Measurements from ENCODE around the gene TRABD. TPM values are rescaled to one million over a fixed set of nuclear protein-coding genes. Genes with fewer than 3 reads are reported as not detected.

The TRABD gene
- polyA plus RNA-seq, 4 donors: 16.8 to 34.6 (median 28.6) TPM

- no peak for DNase-seq (ENCODE audit: low read depth in 4 of 4, low spot score in 2 of 4)
Measured at GRCh38 chr22:50184902-50185374, 775 bp upstream of the TRABD start.

DNA sequence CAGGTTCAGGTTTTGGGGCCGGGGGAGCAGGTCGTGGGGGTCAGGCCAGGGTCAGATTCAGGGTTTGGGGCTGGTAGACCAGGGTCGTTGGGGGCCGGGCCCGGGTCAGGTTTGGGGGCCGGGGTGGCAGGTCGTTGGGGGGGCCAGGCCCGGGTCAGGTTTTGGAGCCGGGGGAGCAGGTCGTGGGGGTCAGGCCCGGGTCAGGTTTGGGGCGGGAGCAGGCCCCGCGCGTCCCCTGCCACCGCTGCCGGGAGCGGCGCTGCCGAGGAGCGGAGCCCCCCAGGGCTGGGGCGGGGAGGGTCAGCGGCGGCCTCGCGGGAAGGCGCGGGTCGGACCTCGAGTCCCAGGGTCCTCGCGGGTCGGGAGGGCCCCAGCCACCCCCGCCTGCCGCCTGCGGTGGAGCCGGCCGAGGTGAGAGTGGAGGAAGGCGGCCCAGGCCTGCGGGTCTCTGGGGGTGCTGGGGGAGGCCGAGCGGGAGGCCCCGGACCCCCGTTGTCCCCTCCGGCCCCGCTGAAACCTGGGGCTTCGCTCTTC, 535 bp downstream of the TRABD start:
- no peak for DNase-seq (ENCODE audit: low read depth in 4 of 4, low spot score in 2 of 4)

DNA sequence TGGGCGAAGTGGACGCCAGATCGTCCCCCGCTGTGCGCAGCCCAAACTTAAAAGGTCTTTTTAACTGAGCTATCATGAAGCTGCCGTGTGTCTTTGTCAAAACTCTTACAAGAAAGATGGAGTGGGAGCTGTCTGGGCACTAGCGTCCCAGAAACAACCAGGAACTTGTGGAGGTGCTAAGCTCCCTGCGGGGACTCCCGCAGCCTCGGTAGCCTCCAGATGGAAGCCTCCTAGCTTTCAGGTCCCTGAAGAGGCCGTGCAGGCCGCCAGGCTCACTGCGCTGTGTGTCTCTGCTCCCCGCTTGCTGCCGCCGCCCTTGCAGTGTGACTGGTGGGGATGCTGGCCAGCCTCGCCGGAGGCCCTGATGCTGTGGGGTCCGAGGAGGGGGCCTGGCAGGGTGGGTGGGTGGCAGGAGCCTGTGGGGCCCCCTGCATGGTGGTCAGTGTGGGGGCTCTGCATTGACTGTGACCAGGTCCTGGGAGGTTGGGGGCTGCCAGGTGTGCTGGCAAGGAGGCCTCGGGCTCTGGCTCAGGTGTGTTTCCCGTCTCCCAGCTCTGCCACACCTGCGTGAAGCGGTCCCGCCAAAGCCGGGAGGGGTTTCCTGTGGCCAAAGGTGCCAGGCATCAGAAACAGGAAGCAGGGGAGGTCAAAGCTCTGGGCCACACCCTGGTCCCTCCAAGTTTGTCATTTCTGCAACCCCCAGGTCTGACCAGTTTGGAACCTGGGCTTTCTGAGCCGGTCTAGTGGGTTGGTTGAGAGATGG, 1.2 kb downstream of the TRABD start:
- DNase-seq (ENCODE audit: low read depth in 4 of 4, low spot score in 2 of 4): no peak

- no peak for DNase-seq (ENCODE audit: low read depth in 4 of 4, low spot score in 2 of 4)
Measured at GRCh38 chr22:50188356-50188755, 2.6 kb downstream of the TRABD start.

DNA sequence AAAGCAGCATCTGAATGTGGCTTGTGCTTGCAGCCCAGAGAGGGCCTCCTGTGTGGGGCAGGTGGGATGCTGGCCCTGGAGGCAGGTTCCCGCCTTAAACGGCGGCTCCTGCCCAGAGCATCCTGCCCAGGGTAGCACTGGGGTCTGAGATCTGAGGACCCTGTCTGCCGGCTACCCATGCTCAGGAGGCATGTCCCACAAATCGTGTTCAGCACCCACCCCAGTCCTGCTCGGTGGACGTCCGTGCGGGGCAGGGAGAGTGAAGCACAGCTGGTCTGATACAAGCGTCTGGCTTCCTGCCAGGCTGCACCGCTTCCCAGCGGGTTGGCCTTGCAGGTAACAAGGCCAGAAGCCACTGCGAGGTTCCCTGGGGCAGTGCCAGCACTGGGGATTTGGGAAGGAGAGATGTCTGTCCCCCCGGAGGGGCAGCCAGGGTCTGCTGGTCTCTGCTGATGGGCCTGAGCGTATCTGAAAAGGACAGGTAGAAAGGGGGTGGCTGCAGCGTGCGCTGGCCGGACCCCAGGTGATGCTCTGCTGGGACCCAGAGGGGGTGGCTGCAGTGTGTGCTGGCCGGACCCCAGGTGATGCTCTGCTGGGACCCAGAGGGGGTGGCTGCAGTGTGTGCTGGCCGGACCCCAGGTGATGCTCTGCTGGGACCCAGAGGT, 3.6 kb downstream of the TRABD start:
- no peak for DNase-seq (ENCODE audit: low read depth in 4 of 4, low spot score in 2 of 4)

GRCh38 chr22:50189849-50190181, 4.1 kb downstream of the TRABD start:
- no peak for DNase-seq (ENCODE audit: low read depth in 4 of 4, low spot score in 2 of 4)

DNA sequence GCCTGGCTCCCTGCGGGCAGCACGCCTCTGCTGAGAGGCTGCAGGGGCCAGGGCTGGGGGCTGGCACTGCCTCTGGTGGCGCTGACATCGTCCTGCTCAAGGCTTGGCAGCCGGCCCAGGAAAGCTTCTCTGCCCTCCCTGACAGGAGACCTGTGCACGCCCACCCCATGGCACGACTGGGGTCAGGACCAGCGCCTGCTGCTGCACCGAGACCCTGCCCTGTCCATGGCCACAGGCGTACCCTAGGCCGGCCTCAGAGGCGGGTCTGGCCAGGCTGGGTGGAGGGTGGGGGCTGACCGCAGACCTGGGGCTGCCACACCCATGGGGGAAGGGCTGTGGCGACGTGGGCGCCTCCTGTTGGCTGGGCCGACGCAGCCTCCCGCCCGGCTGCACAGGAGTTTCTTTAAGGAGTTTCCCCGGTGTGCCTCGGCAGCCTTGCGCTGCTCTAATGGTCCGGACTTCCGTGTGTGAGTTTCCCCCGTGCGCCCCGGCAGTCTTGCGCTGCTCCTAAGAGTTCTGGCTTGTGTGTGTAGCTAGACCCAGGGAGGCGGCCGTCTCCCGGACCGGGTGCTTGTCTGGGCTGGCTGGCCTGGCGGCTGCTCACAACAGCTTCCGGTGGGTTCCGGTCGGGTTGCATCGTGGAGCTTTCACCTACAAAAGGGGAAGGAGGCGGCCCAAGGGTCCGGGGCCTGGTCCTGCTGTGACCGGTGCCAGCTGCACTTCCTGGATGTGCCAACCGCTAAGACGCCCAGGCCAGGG, 4.6 kb downstream of the TRABD start:
- DNase-seq (ENCODE audit: low read depth in 4 of 4, low spot score in 2 of 4): no peak

DNA sequence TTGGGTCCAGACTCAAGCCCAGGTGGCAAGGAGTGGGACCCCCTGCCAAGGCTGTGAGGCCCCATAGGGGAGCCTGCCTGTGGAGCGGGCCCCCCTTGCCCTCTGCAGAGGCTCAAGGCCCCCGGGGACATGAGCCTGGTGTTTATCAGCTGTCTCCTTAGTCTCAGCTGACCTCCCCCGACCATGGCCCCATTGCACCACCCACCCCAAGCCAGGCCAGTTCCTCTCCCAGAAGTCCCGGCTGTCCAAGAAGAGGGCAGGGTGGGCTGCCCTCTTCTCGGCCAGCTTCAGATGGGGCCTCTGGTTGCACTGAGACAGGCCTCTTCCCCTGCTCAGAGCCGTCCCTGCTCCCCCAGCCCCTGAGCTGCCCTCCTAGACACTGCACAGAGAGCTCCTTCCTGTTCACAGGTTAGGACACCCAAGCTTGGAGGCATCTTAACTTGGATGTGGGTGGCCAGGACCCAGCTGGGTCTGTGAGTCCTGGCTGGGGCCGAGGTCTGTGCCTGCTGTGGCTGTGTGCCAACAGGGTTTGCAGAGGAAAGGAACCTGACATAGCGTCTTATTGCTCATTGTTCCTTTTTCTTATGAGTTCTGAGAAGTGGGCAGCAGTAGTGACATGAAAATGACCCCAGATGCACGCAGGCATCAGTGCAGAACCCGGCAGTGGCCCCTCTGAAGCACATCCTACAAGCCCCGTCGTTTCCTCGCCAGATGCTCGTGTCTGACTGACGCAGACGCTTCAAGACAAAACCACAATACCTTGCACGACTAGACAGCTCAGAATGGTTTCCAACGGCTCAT, 5.4 kb downstream of the TRABD start:
- DNase-seq (ENCODE audit: low read depth in 4 of 4, low spot score in 2 of 4): no peak

DNA sequence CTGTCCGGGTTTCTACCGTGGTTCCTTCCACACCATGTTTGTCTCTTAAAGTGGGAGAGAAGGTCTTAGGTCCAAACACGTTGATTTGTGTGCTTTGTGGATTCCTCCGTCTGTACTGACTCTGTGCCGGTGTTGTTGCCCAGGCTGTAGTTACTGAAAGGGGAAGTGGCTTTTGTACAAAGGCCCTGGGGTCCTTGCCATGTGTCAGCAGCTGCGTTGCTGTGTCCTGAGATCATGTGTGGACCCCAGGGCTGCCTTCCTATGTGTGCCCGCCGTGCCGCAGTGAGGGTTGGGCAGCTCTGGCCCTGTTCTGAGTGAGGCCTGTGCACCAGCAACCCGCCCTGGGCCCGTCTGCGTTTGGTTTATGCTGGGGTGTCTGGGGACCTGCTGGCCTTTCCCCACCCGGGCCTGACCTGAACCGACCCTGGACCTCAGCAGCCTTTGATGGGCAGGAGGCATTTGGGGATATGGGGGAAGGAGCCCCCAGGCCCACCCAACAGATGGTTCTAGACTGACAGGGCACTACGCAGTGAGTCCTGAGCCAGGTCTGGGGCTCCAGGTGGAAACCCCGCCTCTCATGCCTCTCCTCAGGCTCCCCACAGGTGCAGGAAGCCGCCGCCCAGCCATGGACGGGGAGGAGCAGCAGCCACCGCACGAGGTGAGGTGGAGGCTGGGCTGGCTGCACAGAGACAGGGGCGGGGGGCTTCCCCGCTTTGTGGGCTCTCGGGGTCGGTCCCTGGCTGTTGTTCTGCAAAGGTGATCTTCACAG, 6.9 kb downstream of the TRABD start:
- no peak for DNase-seq (ENCODE audit: low read depth in 4 of 4, low spot score in 2 of 4)

GRCh38 chr22:50193621-50194020, 7.9 kb downstream of the TRABD start:
- no peak for DNase-seq (ENCODE audit: low read depth in 4 of 4, low spot score in 2 of 4)

DNA sequence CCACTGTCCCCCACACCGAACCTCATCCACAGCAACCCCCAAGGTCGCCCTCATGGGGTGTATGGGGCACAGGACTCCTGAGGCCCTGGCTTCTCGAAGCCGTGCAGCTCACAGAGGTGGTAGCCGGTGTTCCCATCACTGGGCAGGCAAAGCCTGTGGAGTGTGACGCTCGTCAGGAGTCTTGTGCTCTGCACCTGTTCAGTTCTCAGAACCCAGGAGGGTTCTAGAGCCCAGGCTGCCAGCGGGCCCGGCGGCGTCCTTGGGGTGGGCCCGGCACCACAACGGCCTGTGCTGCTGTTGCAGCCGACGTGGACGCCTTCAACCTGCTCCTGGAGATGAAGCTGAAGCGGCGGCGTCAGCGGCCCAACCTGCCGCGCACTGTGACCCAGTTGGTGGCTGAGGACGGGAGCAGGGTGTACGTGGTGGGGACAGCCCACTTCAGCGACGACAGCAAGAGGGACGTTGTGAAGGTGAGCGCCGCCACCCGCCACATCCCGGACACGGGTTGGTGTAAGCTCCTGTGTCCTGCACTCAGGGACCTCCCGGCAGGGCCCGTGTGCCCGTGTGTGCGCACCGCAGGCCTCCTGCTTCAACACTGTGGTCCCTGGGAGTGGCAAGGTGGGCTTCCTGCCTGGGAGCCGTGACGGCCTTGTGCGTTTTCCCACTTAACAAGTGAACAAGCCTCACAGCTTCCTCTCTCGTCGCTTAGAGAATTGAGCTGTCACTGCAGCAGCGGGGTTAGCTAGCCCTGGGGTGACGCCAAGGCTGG, 8.5 kb downstream of the TRABD start:
- no peak for DNase-seq (ENCODE audit: low read depth in 4 of 4, low spot score in 2 of 4)

- DNase-seq (ENCODE audit: low read depth in 4 of 4, low spot score in 2 of 4): no peak
Measured at GRCh38 chr22:50196256-50196655, 10.5 kb downstream of the TRABD start.

GRCh38 chr22:50197000-50197800, 11.5 kb downstream of the TRABD start:
- no peak for DNase-seq (ENCODE audit: low read depth in 4 of 4, low spot score in 2 of 4)

- DNase-seq (ENCODE audit: low read depth in 4 of 4, low spot score in 2 of 4): no peak
Measured at GRCh38 chr22:50197856-50198623, 12.3 kb downstream of the TRABD start.

DNA sequence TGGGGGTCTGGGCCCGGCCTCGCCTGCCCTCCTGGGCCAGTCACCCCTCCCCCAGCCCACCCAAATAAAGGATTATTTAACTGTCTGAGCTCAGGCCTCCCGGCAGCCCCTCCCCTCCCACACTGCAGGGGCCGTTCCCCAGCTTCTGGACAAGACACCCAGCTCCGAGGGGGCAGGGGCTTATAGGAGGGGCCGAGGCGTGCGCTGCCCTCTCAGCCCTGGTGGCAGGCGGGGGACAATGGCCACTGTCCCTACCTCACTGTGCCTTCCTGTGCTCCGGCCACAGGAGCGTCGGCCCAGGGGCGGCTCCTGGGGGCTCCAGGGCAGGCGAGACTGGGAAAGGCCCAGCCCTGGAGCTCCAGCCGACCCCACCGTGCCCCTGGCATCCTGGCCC, 12.9 kb downstream of the TRABD start:
- no peak for DNase-seq (ENCODE audit: low read depth in 4 of 4, low spot score in 2 of 4)

DNA sequence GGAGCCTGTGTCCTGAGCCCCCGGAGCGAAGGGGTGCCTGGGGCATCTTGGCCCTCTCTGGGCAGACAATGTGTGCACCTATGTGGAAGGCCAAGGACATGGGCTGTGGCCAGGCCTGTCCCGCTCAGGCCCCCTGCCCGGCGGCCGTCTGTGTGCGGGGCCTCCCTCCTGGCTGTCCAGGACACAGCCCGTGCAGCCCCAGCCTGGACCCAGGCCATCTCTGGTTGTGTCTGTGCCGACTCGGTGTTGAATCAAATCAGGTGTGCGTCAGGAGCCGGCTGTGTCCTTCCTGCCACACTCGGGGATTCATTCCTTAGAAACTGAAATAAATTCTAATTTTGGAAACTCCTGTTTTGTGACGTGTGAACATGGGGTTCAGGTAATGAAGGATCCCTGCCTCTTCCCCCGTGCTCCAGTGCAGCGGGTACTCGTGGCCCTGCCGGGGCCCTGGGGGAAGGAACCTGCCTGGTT, 13.6 kb downstream of the TRABD start:
- DNase-seq (ENCODE audit: low read depth in 4 of 4, low spot score in 2 of 4): no peak

- no peak for DNase-seq (ENCODE audit: low read depth in 4 of 4, low spot score in 2 of 4)
Measured at GRCh38 chr22:50199829-50200460, 14.2 kb downstream of the TRABD start.
